ENCODE measurements around the gene AFAP1. TPM values are rescaled to one million over a fixed set of nuclear protein-coding genes. Genes with fewer than 3 reads are reported as not detected.

AFAP1 gene
- total and polyA plus RNA-seq, 2 of the 8 experiments (the other 6 are each of a cell fraction or from before 2014, with no cell fraction given) = 3.6 to 18.2 TPM

- 89% methylated on average over 11 of the region's 11 CpGs; no CpG with 5 or more reads in 1 of the 2 experiments for WGBS, 2 experiments (ENCODE audit: extremely low coverage in 1 of 2, insufficient coverage in 1 of 2, insufficient read length in 1 of 2, insufficient replicate concordance in 2 of 2, low coverage in 1 of 2, low lambda C conversion rate in 2 of 2, missing lambda C conversion rate in 1 of 2)
- no peak for TF ChIP-seq CEBPB (IDR thresholded peaks at IDR 0.05; ENCODE audit: low read depth, low read length)
Measured at GRCh38 chr4:7758476-7758875, 181.2 kb downstream of the AFAP1 start.

More at GRCh38 chr4:7758476-7758875, 181.2 kb downstream of the AFAP1 start:
- no peaks in the 10 kb centered on the region for H3K79me1 ChIP-seq (ENCODE audit: low read depth, low read length)
- no peak overlapping the region for H3K18ac ChIP-seq (ENCODE audit: extremely low read depth, low read length)
- H3K4me2 ChIP-seq (ENCODE audit: insufficient read depth in 1 of 2, low read depth in 2 of 2, low read length in 2 of 2) = no peak overlapping the region
- no peaks in the 10 kb centered on the region for H3K79me2 ChIP-seq (ENCODE audit: control insufficient read depth in 1 of 2, insufficient read depth in 2 of 2, low read length in 2 of 2)
- H3K23me2 ChIP-seq (ENCODE audit: low read depth, low read length) = no peaks in the 10 kb centered on the region
- FAIRE-seq = no peak
- H3K9me3 ChIP-seq (ENCODE audit: insufficient read depth in 2 of 2, low read depth in 1 of 2, low read length in 1 of 2) = no peaks in the 10 kb centered on the region
- H3K23ac ChIP-seq (ENCODE audit: insufficient read length) = no peak overlapping the region
- no peak overlapping the region for H2AFZ ChIP-seq (ENCODE audit: low read length)
- H2BK12ac ChIP-seq (ENCODE audit: low read depth, low read length) = no peak overlapping the region
- H3K36me3 ChIP-seq (ENCODE audit: control insufficient read depth in 2 of 4, insufficient read depth in 4 of 4, low read length in 3 of 4) = no peaks in the 10 kb centered on the region
- H3K56ac ChIP-seq (replicated peaks; ENCODE audit: insufficient read length, low read depth, low read length) = no peak overlapping the region
- ChIA-PET CTCF (ENCODE audit: partially characterized antibody) (interaction anchor here (1.2 to 1.5 kb wide), 5 partner anchors 9 to 205 kb away, joined by 3 to 6 read pairs (median 3); no protein-coding TSS in a partner anchor), POLR2A (ENCODE audit: partially characterized antibody) (interaction anchor here (1.3 kb wide), 1 partner anchor 83 kb away, joined by 3 read pairs; no protein-coding TSS in a partner anchor)
- no peaks in the 10 kb centered on the region for H3K4me1 ChIP-seq (replicated peaks in 1 of 4; ENCODE audit: control insufficient read depth in 3 of 4, insufficient read depth in 4 of 4, low read length in 3 of 4)
- no peak overlapping the region for H2BK5ac ChIP-seq (ENCODE audit: low read depth, low read length)
- H2BK15ac ChIP-seq (ENCODE audit: low read length) = no peak overlapping the region
- H4K91ac ChIP-seq (replicated peaks; ENCODE audit: insufficient read length, low read length) = no peak overlapping the region
- H3K9ac ChIP-seq (replicated peaks in 1 of 4; ENCODE audit: extremely low read depth in 1 of 4, low read depth in 3 of 4, low read length in 3 of 4) = no peak overlapping the region
- no peak overlapping the region for H3K14ac ChIP-seq (ENCODE audit: insufficient read length)
- DNase-seq (ENCODE audit: low read depth in 1 of 2, low spot score in 2 of 2) = no peak
- H4K20me1 ChIP-seq (replicated peaks in 1 of 2; ENCODE audit: control insufficient read depth in 1 of 2, insufficient read depth in 2 of 2, low read length in 2 of 2) = peaks cover 0 to 1% of the 10 kb centered on the region in 2 experiments
- no peak overlapping the region for H2BK120ac ChIP-seq (replicated peaks; ENCODE audit: low read depth, low read length)
- no peak overlapping the region for H4K8ac ChIP-seq (ENCODE audit: extremely low read depth, insufficient read depth, low read length)
- no peak overlapping the region for H3K4me3 ChIP-seq (ENCODE audit: extremely low read depth in 1 of 4, insufficient read depth in 2 of 4, low read depth in 3 of 4, low read length in 4 of 4)
- no peak overlapping the region for H3K4ac ChIP-seq (replicated peaks; ENCODE audit: insufficient read length, low read depth, low read length)
- no peak overlapping the region for H2AK5ac ChIP-seq (ENCODE audit: low read depth, low read length)
- H3K27ac ChIP-seq (ENCODE audit: low read depth, low read length) = no peak overlapping the region
- no peaks in the 10 kb centered on the region for H3K27me3 ChIP-seq (replicated peaks in 1 of 4; ENCODE audit: control insufficient read depth in 3 of 4, extremely low read depth in 1 of 4, insufficient read depth in 3 of 4, low read length in 3 of 4)
- H2BK20ac ChIP-seq (ENCODE audit: low read length) = no peak overlapping the region
- H4K5ac ChIP-seq (ENCODE audit: insufficient read length, low read depth, low read length) = no peak overlapping the region

Measured in H1 (cell line).